HL-60 (cell line): ENCODE results near the gene RAB27A.
"Not testable (repeated sequence)": the region's sequence is repeated elsewhere in the genome, so short reads cannot be mapped to it uniquely, and the experiment has no call there.

Experiments used
- DNase-seq, 2 experiments: peaks; one replicate each; pipeline ENCODE4 v3.0.0-alpha.2; 2010 to 2020; ENCODE audit warnings: low read depth in 1 of 2, low spot score in 1 of 2
- H3K27ac ChIP-seq: fragments of 250-450 bp; sonication (Bioruptor Pico); replicated peaks from 2 replicates; pipeline ENCODE4 v1.5.1; 2020; ENCODE audit warnings: mild to moderate bottlenecking, moderate library complexity
- H3K27me3 ChIP-seq: fragments of 250-450 bp; sonication (Bioruptor Pico); 2 replicates; pipeline ENCODE4 v1.5.1; 2021; ENCODE audit warnings: mild to moderate bottlenecking, moderate library complexity; ENCODE audit not compliant: insufficient read depth, poor library complexity, severe bottlenecking
- H3K4me3 ChIP-seq: replicated peaks from 2 replicates; pipeline ENCODE4 v1.5.1; 2011; ENCODE audit warnings: mild to moderate bottlenecking, control low read depth, low read length; ENCODE audit not compliant: insufficient read depth
- CTCF ChIP-seq: IDR thresholded peaks from one replicate; pipeline ENCODE4 v1.5.1; 2011; ENCODE audit warnings: low read length, control low read depth, inconsistent platforms; ENCODE audit not compliant: insufficient read depth
- GABPA ChIP-seq: IDR thresholded peaks from 2 replicates; pipeline ENCODE4 v1.6.1; 2012; ENCODE audit warnings: low read depth
- POLR2AphosphoS5 ChIP-seq: IDR thresholded peaks from 2 replicates; pipeline ENCODE4 v1.6.1; 2012; ENCODE audit warnings: low read depth
- REST ChIP-seq: IDR thresholded peaks from 2 replicates; pipeline ENCODE4 v1.6.1; 2012; ENCODE audit warnings: low read depth; ENCODE audit not compliant: insufficient replicate concordance
- SPI1 ChIP-seq: IDR thresholded peaks from 2 replicates; pipeline ENCODE4 v1.6.1; 2012; ENCODE audit warnings: low read depth, mild to moderate bottlenecking, borderline replicate concordance

RAB27A gene

DNA sequence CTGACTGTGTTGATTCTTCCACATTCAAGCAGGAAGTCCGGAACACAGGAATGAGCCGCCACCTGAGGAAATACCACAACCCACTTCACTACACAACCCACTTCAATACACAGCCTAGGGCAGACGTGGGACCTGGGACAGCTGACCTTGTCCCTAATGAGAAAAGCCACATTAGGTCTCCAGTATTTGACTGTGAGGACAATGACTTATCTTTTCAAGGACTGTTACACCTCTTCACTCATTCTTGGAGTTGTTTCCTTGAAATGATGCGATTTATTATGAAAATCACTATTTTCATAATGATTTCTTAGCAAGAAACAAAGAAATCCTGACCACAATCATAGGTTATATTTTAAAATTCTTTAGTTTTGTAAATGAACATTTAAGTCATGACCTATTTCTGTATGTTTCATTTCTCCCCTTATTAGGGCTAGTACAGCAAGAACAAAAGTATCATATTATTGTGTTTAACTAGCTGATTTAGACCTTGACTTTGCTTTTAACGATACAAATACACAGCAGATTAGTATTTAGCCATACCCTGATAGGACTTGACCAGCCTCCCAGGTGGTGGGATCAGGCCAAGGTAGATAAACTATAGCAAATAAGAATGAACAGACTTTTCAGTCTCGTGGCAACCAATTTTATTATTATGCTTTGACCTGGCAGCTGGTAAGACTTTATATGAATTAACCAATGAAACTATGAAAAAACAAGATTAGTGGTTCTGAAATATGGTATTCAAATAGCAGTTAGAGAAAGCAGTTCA lies 6.0 kb downstream of the RAB27A start:
- peak overlapping the region; percentile 67 for H3K27ac ChIP-seq
- DNase-seq = no peak
- H3K4me3 ChIP-seq = peak overlapping the region; percentile 18

DNA sequence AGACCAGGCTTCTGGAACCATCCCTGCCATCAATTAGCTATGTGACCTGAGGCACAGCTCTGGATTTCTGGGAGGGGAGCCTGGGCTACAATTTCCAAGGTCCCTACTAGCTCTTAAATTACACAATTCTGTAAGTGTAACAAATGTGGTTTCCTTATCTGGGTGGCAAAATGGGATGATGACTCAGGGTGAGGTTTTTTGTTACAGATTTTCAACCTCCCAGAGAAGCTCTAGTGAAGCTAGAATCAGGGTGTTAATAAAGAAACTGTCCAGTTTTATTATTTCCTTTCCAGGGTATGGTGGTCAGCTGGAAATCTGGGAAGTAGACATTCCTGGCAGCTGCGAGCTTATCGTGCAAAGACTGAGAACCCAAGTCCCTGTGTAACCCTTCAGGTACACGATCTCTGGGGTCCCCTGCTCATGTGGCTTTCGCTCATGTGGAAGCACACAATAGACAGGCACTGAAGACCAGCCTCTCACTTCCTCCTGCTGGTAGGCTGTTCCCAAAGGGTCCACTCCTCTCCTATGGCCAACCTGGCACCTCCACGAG lies 7.3 kb downstream of the RAB27A start:
- TF ChIP-seq SPI1 (peak; percentile 68; the same call in 1 of the 2 replicates), GABPA (0 out of 2 replicates have a peak, but pooled peaks have one; percentile 13), CTCF (no peak), REST (no peak), POLR2AphosphoS5 (peak; percentile 29; the same call in 1 of the 2 replicates)

More for the DNA sequence above, 6.0 kb downstream of the RAB27A start:
- no peaks in the 10 kb centered on the region for H3K27me3 ChIP-seq
- TF ChIP-seq POLR2AphosphoS5 (no peak), REST (no peak), SPI1 (no peak), CTCF (no peak)

GRCh38 chr15:55281517-55282228 lies 7.9 kb downstream of the RAB27A start:
- TF ChIP-seq GABPA = no peak
- TF ChIP-seq CTCF = no peak
- no peak for TF ChIP-seq REST
- peak; percentile 39; the same call in 1 of the 2 replicates for TF ChIP-seq SPI1
- TF ChIP-seq POLR2AphosphoS5 = no peak
- no peaks in the 10 kb centered on the region for H3K27me3 ChIP-seq
- no peak for DNase-seq
- peak overlapping the region; percentile 67 for H3K27ac ChIP-seq
- H3K4me3 ChIP-seq = no peak overlapping the region

More for the DNA sequence above, 7.3 kb downstream of the RAB27A start:
- Histone ChIP-seq H3K27ac (peak overlapping the region; percentile 67), H3K4me3 (peak overlapping the region; percentile 18), H3K27me3 (no peaks in the 10 kb centered on the region)
- DNase-seq = peak; percentile 71 to 84

GRCh38 chr15:55280589-55280988 lies 9.0 kb downstream of the RAB27A start:
- H3K27me3 ChIP-seq, H3K4me3 ChIP-seq: not testable (repeated sequence)
- DNase-seq = peak in 1 of 2 experiments; percentile 45
- H3K27ac ChIP-seq = peak overlapping the region; percentile 67
